ENCODE data around the gene DAPK2. TPM values are rescaled to one million over a fixed set of nuclear protein-coding genes. Genes with fewer than 3 reads are reported as not detected.

Gene DAPK2
- total and polyA plus RNA-seq, 2 donors (not counting 1 experiment from before 2014, with no cell fraction given), result 8.3 to 31.9 TPM

DNA sequence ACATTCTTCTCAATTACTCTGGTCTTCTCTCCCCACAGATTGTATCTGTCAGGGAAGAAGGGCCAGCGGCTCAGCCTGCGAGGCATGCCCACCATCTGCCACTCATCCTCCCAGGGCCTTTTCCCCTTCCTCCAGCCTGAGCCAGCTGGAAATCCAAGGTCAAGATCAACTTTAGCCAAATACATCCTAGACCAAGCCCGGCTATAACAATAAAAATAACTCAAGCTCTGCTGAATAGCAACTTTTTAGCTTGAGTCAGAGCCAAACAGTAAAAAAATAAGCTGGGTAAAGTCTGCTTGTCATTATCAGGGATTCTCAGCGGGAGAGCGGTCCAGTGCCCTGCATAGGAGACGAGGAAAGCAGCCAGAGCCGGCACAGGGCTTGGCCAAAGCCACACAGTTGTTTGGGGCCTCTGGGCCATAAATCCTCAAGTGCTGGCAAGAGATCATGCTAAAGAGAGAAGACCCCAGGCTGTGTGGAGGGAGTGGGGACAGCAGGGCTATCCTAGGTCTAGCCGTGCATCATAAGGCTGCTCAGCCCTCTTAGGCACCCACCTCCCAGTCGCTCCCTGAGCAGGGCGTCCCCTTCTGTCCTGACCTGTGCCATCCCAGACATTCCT, 136.4 kb downstream of the DAPK2 start:
- Mint-ChIP-seq H3K9me3 (ENCODE audit: insufficient read depth) (no peaks in the 10 kb centered on the region), H3K27ac (no peak overlapping the region), H3K4me3 (no peak overlapping the region), H3K4me1 (peaks cover 14% of the 10 kb centered on the region), H3K27me3 (no peaks in the 10 kb centered on the region)
- ChIA-PET CTCF (no interaction called here), POLR2A (no interaction called here)
- Histone ChIP-seq H3K36me3 (replicated peaks in 1 of 2; ENCODE audit: control extremely low read depth in 1 of 2, control insufficient read depth in 1 of 2, extremely low read depth in 1 of 2, insufficient read depth in 2 of 2, low read length in 1 of 2) (no peaks in the 10 kb centered on the region), H4K20me1 (ENCODE audit: control insufficient read depth, insufficient read depth, low read length, poor library complexity, severe bottlenecking) (no peaks in the 10 kb centered on the region), H2AFZ (ENCODE audit: insufficient read depth, low read depth, low read length, poor library complexity, severe bottlenecking) (no peak overlapping the region), H3K9me3 (ENCODE audit: control extremely low read depth in 1 of 3, control insufficient read depth in 2 of 3, insufficient read depth in 1 of 3, low read length in 2 of 3) (no peaks in the 10 kb centered on the region), H3K4me2 (replicated peaks; ENCODE audit: low read depth, low read length, poor library complexity, severe bottlenecking) (no peak overlapping the region), H3K4me1 (ENCODE audit: control insufficient read depth in 2 of 2, insufficient read depth in 2 of 2, low read length in 2 of 2) (peaks cover 8 to 15% of the 10 kb centered on the region in 2 donors), H3K27me3 (replicated peaks in 1 of 4; ENCODE audit: control extremely low read depth in 1 of 4, control insufficient read depth in 3 of 4, insufficient read depth in 4 of 4, low read length in 3 of 4) (no peaks in the 10 kb centered on the region), H3K4me3 (ENCODE audit: control extremely low read depth in 1 of 5, extremely low read depth in 1 of 5, insufficient read depth in 1 of 5, low read depth in 2 of 5, low read length in 4 of 5) (no peak overlapping the region), H3K27ac (ENCODE audit: low read length in 2 of 2) (no peak overlapping the region), H3K9ac (ENCODE audit: low read length) (no peak overlapping the region), H3K79me2 (ENCODE audit: control insufficient read depth, insufficient read depth, low read length) (no peaks in the 10 kb centered on the region)
- no peak for TF ChIP-seq EZH2 (IDR thresholded peaks at IDR 0.05; ENCODE audit: borderline replicate concordance, insufficient read depth, low read depth, low read length, poor library complexity, severe bottlenecking)
- TF ChIP-seq, protein P1, sequence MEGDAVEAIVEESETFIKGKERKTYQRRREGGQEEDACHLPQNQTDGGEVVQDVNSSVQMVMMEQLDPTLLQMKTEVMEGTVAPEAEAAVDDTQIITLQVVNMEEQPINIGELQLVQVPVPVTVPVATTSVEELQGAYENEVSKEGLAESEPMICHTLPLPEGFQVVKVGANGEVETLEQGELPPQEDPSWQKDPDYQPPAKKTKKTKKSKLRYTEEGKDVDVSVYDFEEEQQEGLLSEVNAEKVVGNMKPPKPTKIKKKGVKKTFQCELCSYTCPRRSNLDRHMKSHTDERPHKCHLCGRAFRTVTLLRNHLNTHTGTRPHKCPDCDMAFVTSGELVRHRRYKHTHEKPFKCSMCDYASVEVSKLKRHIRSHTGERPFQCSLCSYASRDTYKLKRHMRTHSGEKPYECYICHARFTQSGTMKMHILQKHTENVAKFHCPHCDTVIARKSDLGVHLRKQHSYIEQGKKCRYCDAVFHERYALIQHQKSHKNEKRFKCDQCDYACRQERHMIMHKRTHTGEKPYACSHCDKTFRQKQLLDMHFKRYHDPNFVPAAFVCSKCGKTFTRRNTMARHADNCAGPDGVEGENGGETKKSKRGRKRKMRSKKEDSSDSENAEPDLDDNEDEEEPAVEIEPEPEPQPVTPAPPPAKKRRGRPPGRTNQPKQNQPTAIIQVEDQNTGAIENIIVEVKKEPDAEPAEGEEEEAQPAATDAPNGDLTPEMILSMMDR (IDR thresholded peaks at IDR 0.05), result no peak
- DNase-seq, result no peak
- intact Hi-C loops (cut with micrococcal nuclease), result no loop called here
- WGBS (ENCODE audit: insufficient coverage), result 99% methylated on average over 9 of the region's 10 CpGs
- no peak for ATAC-seq (ENCODE audit: low read depth)

DNA sequence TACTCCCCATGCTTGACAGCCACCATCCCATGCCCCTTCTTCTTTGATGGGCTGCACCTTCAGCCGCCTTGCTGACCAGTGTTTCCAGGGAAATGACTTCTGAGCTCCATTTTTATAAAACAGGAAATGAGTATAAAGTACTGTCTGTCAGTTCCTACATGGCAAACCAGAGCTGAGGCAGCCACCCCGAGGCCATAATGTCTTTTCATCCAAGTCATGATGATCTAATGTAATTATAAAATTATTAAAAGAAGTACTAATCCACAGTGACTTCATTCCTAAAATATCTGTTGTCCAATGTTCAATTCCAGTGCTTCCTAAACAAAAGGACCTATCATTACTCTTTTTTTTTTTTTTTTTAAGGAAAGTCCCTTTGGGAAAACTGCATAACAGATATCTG, 137.3 kb downstream of the DAPK2 start:
- Histone ChIP-seq H3K4me3 (ENCODE audit: control extremely low read depth in 1 of 5, extremely low read depth in 1 of 5, insufficient read depth in 1 of 5, low read depth in 2 of 5, low read length in 4 of 5) (no peak overlapping the region), H3K9ac (ENCODE audit: low read length) (no peak overlapping the region), H3K4me1 (ENCODE audit: control insufficient read depth in 2 of 2, insufficient read depth in 2 of 2, low read length in 2 of 2) (peaks cover 8 to 15% of the 10 kb centered on the region in 2 donors), H3K79me2 (ENCODE audit: control insufficient read depth, insufficient read depth, low read length) (no peaks in the 10 kb centered on the region), H3K27me3 (replicated peaks in 1 of 4; ENCODE audit: control extremely low read depth in 1 of 4, control insufficient read depth in 3 of 4, insufficient read depth in 4 of 4, low read length in 3 of 4) (no peaks in the 10 kb centered on the region), H3K36me3 (replicated peaks in 1 of 2; ENCODE audit: control extremely low read depth in 1 of 2, control insufficient read depth in 1 of 2, extremely low read depth in 1 of 2, insufficient read depth in 2 of 2, low read length in 1 of 2) (no peaks in the 10 kb centered on the region), H4K20me1 (ENCODE audit: control insufficient read depth, insufficient read depth, low read length, poor library complexity, severe bottlenecking) (no peaks in the 10 kb centered on the region), H3K4me2 (replicated peaks; ENCODE audit: low read depth, low read length, poor library complexity, severe bottlenecking) (no peak overlapping the region), H3K27ac (ENCODE audit: low read length in 2 of 2) (no peak overlapping the region), H2AFZ (ENCODE audit: insufficient read depth, low read depth, low read length, poor library complexity, severe bottlenecking) (no peak overlapping the region), H3K9me3 (ENCODE audit: control extremely low read depth in 1 of 3, control insufficient read depth in 2 of 3, insufficient read depth in 1 of 3, low read length in 2 of 3) (no peaks in the 10 kb centered on the region)
- ChIA-PET POLR2A (no interaction called here), CTCF (no interaction called here)
- no peak for TF ChIP-seq EZH2 (IDR thresholded peaks at IDR 0.05; ENCODE audit: borderline replicate concordance, insufficient read depth, low read depth, low read length, poor library complexity, severe bottlenecking)
- TF ChIP-seq, protein P1 (IDR thresholded peaks at IDR 0.05), result no peak
- H3K27me3 Mint-ChIP-seq, result no peaks in the 10 kb centered on the region
- peaks cover 18% of the 10 kb centered on the region for H3K4me1 Mint-ChIP-seq
- H3K27ac Mint-ChIP-seq, result no peak overlapping the region
- ATAC-seq (ENCODE audit: low read depth) (no peak), DNase-seq (no peak)
- H3K4me3 Mint-ChIP-seq, result no peak overlapping the region
- no CpG with 5 or more reads among the region's 2 CpGs for WGBS (ENCODE audit: insufficient coverage)
- H3K9me3 Mint-ChIP-seq (ENCODE audit: insufficient read depth), result no peaks in the 10 kb centered on the region
- intact Hi-C loops (cut with micrococcal nuclease), result no loop called here

Data from B cell (primary cell).